ENCODE data around the gene FAM171A2.

Gene FAM171A2

GRCh38 chr17:44358066-44358465, 5.6 kb downstream of the FAM171A2 start:
- H3K4me3 Mint-ChIP-seq, result no peak overlapping the region
- H3K27me3 Mint-ChIP-seq, result peaks cover 11% of the 10 kb centered on the region
- H3K27ac Mint-ChIP-seq, result no peak overlapping the region
- no peaks in the 10 kb centered on the region for H3K36me3 Mint-ChIP-seq (ENCODE audit: low read depth)
- H3K9me3 Mint-ChIP-seq, result no peaks in the 10 kb centered on the region
- H3K4me1 Mint-ChIP-seq (ENCODE audit: low read depth), result peaks cover 2% of the 10 kb centered on the region

GRCh38 chr17:44356241-44356640, 7.4 kb downstream of the FAM171A2 start:
- H3K27ac Mint-ChIP-seq, result no peak overlapping the region
- H3K4me3 Mint-ChIP-seq, result no peak overlapping the region
- no peaks in the 10 kb centered on the region for H3K36me3 Mint-ChIP-seq (ENCODE audit: low read depth)
- H3K27me3 Mint-ChIP-seq, result peaks cover 7% of the 10 kb centered on the region
- peaks cover 5% of the 10 kb centered on the region for H3K4me1 Mint-ChIP-seq (ENCODE audit: low read depth)
- H3K9me3 Mint-ChIP-seq, result no peaks in the 10 kb centered on the region

DNA sequence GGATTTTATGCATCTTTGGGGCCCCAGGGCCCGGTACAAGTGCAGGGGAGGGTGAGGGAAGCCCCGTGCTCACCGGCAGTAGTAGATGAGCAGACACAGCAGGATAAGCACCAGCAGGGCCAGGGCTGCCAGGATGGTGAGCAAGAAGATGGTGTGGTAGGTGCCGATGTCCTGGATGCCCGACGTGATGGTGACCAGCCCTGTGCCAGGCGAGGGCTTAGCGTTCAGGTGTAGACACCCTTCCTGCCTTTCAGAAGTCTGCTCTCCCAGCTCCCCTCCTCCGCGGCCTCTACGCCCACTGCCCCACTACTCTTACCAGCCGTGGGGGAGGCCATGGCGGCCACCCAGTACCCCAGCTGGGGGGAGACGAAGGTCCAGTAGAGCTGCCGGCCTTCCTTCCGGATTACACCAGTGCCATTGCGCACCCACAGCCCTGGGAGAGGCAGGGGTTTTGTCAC, 8.0 kb downstream of the FAM171A2 start:
- Mint-ChIP-seq H3K27me3 (peaks cover 5% of the 10 kb centered on the region), H3K36me3 (ENCODE audit: low read depth) (no peaks in the 10 kb centered on the region), H3K4me1 (ENCODE audit: low read depth) (peaks cover 5% of the 10 kb centered on the region), H3K27ac (no peak overlapping the region), H3K9me3 (no peaks in the 10 kb centered on the region), H3K4me3 (no peak overlapping the region)

DNA sequence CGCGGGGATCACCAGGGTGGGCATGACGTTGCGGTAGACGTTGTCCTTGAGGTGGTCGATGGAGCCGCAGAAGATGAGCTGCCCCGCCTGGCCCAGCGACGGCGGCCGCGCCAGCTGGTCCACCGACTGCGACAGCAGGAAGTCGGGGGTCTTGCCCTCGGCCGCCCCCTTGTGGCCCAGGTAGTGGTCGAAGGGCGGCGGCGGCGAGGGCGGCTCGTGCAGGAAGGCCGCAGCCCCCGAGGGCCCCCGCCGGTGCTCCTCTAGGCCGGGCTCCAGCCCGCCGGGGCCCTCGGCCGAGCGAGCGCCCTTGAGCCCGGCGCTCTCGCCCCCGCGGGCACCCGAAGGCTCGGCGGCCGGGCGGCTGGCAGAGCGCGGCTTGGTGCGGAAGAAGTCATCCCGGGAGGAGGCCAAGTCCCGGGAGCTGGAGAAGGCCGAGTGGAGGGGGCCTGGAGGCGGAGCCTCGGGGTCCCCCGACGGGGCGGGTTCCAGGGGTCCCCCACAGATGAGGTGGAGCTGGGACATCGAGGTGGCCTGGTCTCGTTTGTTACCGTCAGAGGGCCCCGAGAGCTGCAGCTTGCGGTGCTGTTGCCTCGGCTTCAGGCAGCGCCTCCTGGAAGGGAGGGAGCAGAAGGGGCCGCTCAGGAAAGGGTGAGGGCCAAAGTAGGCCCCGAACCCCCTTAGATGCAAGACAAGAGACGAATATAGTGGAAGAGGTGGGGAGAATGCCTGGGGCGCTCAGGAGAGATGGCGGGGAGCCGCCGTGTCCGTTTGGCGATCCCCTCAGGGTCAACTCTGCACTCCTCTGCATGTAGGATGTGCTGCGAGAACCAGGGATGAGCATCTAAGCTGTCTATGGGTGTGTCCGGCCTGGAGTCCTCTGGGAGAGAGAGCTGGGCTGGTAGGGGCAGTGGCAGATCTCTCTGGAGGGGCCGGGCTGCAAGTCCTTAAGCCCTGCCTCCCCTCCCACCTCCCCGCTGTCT, 8.8 kb downstream of the FAM171A2 start:
- Mint-ChIP-seq H3K4me3 (peak overlapping the region; percentile 59), H3K4me1 (ENCODE audit: low read depth) (peaks cover 5% of the 10 kb centered on the region), H3K36me3 (ENCODE audit: low read depth) (no peaks in the 10 kb centered on the region), H3K27me3 (no peaks in the 10 kb centered on the region), H3K27ac (no peak overlapping the region), H3K9me3 (no peaks in the 10 kb centered on the region)

GRCh38 chr17:44353672-44354331, 9.9 kb downstream of the FAM171A2 start:
- Mint-ChIP-seq H3K9me3 (no peaks in the 10 kb centered on the region), H3K27me3 (no peaks in the 10 kb centered on the region), H3K4me3 (no peak overlapping the region), H3K4me1 (ENCODE audit: low read depth) (peaks cover 5% of the 10 kb centered on the region), H3K36me3 (ENCODE audit: low read depth) (no peaks in the 10 kb centered on the region), H3K27ac (no peak overlapping the region)

DNA sequence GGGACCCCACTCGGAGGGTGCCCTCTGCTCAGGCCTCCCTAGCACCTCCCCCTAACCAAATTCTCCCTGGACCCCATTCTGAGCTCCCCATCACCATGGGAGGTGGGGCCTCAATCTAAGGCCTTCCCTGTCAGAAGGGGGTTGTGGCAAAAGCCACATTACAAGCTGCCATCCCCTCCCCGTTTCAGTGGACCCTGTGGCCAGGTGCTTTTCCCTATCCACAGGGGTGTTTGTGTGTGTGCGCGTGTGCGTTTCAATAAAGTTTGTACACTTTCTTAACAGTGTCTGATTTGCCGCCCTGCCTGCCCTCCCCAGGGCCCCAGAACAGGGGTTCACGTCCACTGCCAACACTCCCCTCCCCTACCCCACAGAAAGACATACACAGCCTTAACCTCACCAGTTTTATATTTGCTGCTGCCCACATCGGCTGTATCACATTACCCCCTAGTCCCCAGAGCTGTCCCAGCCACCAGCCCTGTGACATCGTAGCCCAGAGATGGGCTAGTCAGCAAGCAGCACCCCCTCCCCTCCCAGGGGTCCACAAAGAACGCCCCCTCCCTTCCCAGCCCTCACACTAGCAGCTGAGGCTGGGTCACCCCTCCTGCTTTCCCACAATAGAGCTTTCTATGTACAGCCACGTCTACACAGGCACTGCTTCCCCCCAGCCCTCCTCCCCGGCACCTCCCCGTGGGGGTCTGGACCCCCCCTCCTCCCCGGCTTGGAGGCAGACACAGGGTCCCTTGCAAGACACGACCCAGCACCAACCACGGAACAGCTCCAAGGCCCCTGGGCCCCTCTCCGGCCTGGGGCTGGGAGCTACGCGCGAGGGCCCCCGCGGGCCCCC, 10.6 kb downstream of the FAM171A2 start:
- Mint-ChIP-seq H3K27me3 (no peaks in the 10 kb centered on the region), H3K4me1 (ENCODE audit: low read depth) (peaks cover 13% of the 10 kb centered on the region), H3K9me3 (no peaks in the 10 kb centered on the region), H3K36me3 (ENCODE audit: low read depth) (no peaks in the 10 kb centered on the region), H3K27ac (no peak overlapping the region), H3K4me3 (no peak overlapping the region)

- Mint-ChIP-seq H3K36me3 (ENCODE audit: low read depth) (no peaks in the 10 kb centered on the region), H3K27ac (no peak overlapping the region), H3K9me3 (no peaks in the 10 kb centered on the region)
Measured at GRCh38 chr17:44351961-44352827, 11.5 kb downstream of the FAM171A2 start.

GRCh38 chr17:44351464-44351863, 12.2 kb downstream of the FAM171A2 start:
- H3K9me3 Mint-ChIP-seq, result no peaks in the 10 kb centered on the region
- no peak overlapping the region for H3K27ac Mint-ChIP-seq
- H3K4me1 Mint-ChIP-seq (ENCODE audit: low read depth), result peaks cover 14% of the 10 kb centered on the region
- H3K36me3 Mint-ChIP-seq (ENCODE audit: low read depth), result no peaks in the 10 kb centered on the region
- H3K4me3 Mint-ChIP-seq, result no peak overlapping the region
- H3K27me3 Mint-ChIP-seq, result no peaks in the 10 kb centered on the region

More at GRCh38 chr17:44351961-44352827, 11.5 kb downstream of the FAM171A2 start:
- Mint-ChIP-seq H3K4me1 (ENCODE audit: low read depth) (peaks cover 14% of the 10 kb centered on the region), H3K4me3 (no peak overlapping the region), H3K27me3 (no peaks in the 10 kb centered on the region)

- Mint-ChIP-seq H3K27ac (no peak overlapping the region), H3K27me3 (no peaks in the 10 kb centered on the region), H3K36me3 (ENCODE audit: low read depth) (no peaks in the 10 kb centered on the region), H3K4me1 (ENCODE audit: low read depth) (peaks cover 19% of the 10 kb centered on the region), H3K4me3 (no peak overlapping the region), H3K9me3 (no peaks in the 10 kb centered on the region)
Measured at GRCh38 chr17:44350733-44351226, 12.9 kb downstream of the FAM171A2 start.

DNA sequence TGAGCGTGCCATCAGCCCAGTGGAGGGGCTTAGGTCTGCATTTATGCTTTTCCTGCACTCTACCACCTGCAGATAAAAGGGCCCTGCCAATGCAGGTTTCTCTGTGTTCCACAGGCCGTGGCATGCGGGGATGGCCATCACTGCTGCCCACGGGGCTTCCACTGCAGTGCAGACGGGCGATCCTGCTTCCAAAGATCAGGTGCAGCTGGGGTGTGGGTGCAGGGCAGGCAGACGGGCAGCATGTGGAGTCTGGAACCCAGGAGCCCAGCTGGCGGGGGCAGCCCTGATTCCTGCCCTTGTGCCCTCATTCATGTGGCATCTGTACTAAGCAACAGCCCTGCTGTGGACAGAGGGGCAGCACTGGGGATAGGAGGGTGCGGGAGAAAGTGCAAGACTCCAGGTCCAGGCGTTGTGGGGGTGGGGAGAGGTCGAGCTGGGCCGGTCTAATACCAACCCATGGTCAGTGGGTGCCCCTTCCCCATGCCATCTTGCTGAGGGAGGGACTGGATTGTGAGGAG, 14.0 kb downstream of the FAM171A2 start:
- no peaks in the 10 kb centered on the region for H3K27me3 Mint-ChIP-seq
- H3K36me3 Mint-ChIP-seq (ENCODE audit: low read depth), result no peaks in the 10 kb centered on the region
- no peaks in the 10 kb centered on the region for H3K9me3 Mint-ChIP-seq
- no peak overlapping the region for H3K27ac Mint-ChIP-seq
- peaks cover 25% of the 10 kb centered on the region for H3K4me1 Mint-ChIP-seq (ENCODE audit: low read depth)
- H3K4me3 Mint-ChIP-seq, result no peak overlapping the region

- no peak overlapping the region for H3K27ac Mint-ChIP-seq
- no peak overlapping the region for H3K4me3 Mint-ChIP-seq
- H3K9me3 Mint-ChIP-seq, result no peaks in the 10 kb centered on the region
- no peaks in the 10 kb centered on the region for H3K36me3 Mint-ChIP-seq (ENCODE audit: low read depth)
- peaks cover 25% of the 10 kb centered on the region for H3K4me1 Mint-ChIP-seq (ENCODE audit: low read depth)
- no peaks in the 10 kb centered on the region for H3K27me3 Mint-ChIP-seq
Measured at GRCh38 chr17:44348988-44349364, 14.7 kb downstream of the FAM171A2 start.

DNA sequence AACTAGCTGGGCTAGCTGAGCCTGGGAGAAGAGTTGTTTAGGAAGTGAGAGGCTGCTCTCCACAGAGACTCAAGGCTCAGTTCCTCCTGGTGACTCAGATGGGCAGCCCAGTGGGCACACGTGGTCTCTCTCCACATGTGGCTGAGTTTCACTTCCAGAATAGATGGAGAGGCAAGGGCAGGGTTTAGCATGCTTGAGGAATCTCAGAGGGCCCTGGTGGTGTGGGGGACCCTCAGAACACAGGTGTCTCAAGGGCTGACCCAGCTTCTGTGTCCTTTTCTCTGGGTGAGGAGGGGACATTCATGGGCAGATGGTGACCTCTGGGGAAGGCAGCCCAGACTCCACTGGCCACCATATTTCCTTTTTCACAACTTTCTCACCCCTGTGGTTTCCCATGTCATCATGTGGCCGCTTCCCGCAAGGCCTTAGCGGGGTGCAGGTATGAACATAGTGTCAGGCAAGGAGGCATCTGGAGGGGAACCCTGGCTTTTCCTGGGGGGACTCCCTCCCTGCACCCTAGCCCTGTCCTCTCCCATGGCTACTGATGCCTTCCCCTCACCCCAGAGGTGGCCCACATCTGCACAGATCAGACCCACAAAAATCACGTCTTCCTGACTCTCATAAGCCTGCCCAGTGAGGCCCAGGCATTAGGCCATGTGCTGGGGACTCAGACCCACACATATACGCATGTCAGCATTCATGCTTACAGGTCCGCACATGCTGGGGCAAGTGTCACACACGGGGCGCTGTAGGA, 15.2 kb downstream of the FAM171A2 start:
- H3K4me3 Mint-ChIP-seq, result no peak overlapping the region
- no peaks in the 10 kb centered on the region for H3K9me3 Mint-ChIP-seq
- peak overlapping the region; percentile 40 for H3K27ac Mint-ChIP-seq
- no peaks in the 10 kb centered on the region for H3K36me3 Mint-ChIP-seq (ENCODE audit: low read depth)
- no peaks in the 10 kb centered on the region for H3K27me3 Mint-ChIP-seq
- H3K4me1 Mint-ChIP-seq (ENCODE audit: low read depth), result peaks cover 25% of the 10 kb centered on the region
